ENCODE measurements around the gene GPR152. TPM values are rescaled to one million over a fixed set of nuclear protein-coding genes. Genes with fewer than 3 reads are reported as not detected.

The GPR152 gene
- total RNA-seq, 1 experiment from 2014 or later, result not detected

DNA sequence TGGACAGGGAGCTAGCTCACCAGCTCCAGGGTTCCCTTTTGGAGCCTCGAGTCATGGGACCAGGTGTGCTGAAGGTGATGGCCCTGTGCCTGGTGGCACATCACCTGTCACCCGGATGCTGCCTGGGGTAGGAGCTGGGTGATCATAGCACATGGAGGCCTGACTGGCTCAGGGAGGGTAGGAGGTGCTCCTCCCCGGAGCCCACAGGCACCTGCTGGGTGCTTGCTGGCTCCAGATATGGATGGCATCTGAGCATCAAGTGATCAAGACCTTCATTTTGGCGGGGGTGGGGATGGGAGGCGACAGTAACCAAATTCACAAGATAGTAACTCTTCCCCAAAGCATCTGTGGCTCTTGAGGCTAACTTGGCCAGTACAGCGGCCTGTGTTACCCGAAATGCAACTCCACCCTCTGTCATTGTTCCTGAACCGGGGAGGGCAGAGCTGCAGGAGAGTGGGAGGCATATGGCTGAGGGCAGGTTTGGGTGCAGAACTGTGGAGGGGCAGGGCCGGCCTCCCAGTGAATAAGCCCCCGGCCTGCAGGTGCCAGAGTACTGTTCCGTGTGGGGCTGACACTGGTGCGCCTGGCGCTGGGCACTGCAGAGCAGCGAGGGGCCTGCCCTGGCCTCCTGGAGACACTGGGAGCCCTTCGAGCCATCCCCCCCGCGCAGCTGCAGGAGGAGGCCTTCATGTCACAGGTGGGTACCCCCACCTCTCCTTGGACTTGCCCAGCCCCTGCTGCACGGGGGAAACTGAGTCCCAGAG, 43.9 kb downstream of the GPR152 start:
- DNase-seq, result no peak
- BruUV-seq (replicated peaks), result no TSS peak
- Mint-ChIP-seq H3K27ac (ENCODE audit: unreplicated experiment) (no peak overlapping the region), H3K36me3 (ENCODE audit: insufficient read depth, unreplicated experiment) (peaks cover 10% of the 10 kb centered on the region), H3K27me3 (ENCODE audit: unreplicated experiment) (peaks cover 35% of the 10 kb centered on the region), H3K4me3 (ENCODE audit: low read depth, unreplicated experiment) (no peak overlapping the region), H3K4me1 (ENCODE audit: low read depth, unreplicated experiment) (no peaks in the 10 kb centered on the region), H3K9me3 (ENCODE audit: low read depth, unreplicated experiment) (no peaks in the 10 kb centered on the region)
- intact Hi-C loops (cut with micrococcal nuclease; ENCODE audit: unreplicated experiment), result no loop called here
- TF ChIP-seq, protein P1, sequence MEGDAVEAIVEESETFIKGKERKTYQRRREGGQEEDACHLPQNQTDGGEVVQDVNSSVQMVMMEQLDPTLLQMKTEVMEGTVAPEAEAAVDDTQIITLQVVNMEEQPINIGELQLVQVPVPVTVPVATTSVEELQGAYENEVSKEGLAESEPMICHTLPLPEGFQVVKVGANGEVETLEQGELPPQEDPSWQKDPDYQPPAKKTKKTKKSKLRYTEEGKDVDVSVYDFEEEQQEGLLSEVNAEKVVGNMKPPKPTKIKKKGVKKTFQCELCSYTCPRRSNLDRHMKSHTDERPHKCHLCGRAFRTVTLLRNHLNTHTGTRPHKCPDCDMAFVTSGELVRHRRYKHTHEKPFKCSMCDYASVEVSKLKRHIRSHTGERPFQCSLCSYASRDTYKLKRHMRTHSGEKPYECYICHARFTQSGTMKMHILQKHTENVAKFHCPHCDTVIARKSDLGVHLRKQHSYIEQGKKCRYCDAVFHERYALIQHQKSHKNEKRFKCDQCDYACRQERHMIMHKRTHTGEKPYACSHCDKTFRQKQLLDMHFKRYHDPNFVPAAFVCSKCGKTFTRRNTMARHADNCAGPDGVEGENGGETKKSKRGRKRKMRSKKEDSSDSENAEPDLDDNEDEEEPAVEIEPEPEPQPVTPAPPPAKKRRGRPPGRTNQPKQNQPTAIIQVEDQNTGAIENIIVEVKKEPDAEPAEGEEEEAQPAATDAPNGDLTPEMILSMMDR (IDR thresholded peaks at IDR 0.05; ENCODE audit: unreplicated experiment), result no peak
- CTCF ChIA-PET, result no interaction called here

DNA sequence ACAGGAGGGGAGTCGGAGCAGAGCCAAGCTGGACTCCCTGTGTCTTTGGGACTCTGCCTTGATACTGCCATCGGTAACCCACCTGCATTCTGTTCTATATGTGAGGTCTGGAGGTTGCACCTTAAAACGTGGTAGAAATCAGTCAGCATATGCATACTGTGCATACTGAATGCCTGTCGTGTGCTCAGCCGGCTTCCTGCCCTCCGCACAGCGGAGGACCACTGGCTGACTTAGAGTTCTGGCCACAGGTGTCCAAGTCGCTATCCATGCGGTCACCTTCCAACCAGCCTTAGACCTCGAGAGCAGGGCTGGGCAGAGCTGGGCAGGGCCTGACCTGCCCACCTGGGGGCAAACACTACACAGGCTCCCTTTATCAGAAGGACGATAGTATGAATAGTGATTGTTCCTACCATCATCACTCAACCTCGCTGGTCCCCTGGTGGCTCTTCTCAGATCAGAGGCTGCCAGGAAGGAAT, 44.8 kb downstream of the GPR152 start:
- Mint-ChIP-seq H3K4me3 (ENCODE audit: low read depth, unreplicated experiment) (no peak overlapping the region), H3K36me3 (ENCODE audit: insufficient read depth, unreplicated experiment) (peaks cover 10% of the 10 kb centered on the region), H3K27ac (ENCODE audit: unreplicated experiment) (no peak overlapping the region), H3K9me3 (ENCODE audit: low read depth, unreplicated experiment) (no peaks in the 10 kb centered on the region), H3K27me3 (ENCODE audit: unreplicated experiment) (peaks cover 26% of the 10 kb centered on the region), H3K4me1 (ENCODE audit: low read depth, unreplicated experiment) (no peaks in the 10 kb centered on the region)
- TF ChIP-seq, protein P1 (IDR thresholded peaks at IDR 0.05; ENCODE audit: unreplicated experiment), result no peak
- CTCF ChIA-PET, result no interaction called here
- intact Hi-C loops (cut with micrococcal nuclease; ENCODE audit: unreplicated experiment), result no loop called here
- BruUV-seq (replicated peaks), result no TSS peak
- DNase-seq, result no peak

DNA sequence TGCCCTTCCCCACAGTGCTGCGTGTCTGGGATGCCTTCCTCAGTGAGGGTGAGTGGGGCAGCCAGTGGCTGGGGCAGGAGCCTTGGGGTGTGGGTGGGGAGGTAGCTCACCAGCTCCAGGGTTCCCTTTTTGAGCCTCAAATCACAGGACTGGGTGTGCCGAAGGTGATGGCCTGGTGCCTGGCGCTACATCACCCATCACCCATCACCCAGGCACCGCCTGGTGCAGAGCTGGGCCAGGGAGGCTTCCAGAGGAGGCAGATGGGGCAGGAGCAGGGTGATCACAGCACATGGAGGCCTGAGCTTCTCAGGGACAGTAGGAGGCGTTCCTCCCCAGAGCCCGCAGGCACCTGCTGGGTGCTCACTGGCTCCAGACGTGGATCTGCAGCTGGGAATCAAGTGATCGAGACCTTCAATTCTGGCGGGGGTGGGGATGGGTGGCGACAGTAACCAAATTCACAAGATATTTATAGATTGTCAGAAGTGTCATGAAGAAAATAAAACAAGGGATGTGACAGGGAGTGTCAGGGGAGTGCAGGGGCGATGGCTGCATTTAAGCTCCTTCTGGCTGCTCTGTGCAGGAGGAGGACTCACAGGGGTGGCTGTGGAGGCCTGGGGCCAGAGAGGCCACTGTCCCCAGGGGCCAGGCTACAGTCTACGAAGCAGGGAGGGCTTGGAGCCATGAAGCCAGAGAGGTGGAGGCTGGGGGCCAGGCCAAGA, 45.4 kb downstream of the GPR152 start:
- intact Hi-C loops (cut with micrococcal nuclease; ENCODE audit: unreplicated experiment), result no loop called here
- H3K4me1 Mint-ChIP-seq (ENCODE audit: low read depth, unreplicated experiment), result no peaks in the 10 kb centered on the region
- CTCF ChIA-PET, result no interaction called here

DNA sequence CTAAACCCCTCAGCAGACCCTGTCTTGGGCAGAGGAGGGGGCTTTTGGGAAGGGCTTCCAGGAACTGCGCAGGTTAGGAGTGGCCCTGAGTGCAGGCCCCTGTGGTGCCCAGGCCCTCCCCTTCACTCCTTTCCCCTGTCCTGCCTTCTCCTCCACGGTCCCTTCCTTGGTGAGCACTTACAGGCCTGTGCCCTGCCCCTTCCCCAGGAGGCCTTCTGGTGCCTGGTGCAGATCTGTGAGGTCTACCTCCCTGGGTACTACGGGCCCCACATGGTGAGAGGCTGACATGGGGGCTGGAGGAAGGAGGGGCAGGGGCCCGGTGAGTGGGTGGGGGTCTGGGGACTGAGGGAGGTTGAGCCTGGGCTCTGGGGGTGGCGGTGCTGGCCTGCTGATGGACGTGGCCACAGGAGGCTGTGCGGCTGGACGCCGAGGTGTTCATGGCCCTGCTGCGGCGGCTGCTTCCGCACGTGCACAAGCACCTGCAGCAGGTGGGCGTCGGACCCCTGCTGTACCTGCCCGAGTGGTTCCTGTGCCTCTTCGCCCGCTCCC, 46.0 kb downstream of the GPR152 start:
- H3K9me3 Mint-ChIP-seq (ENCODE audit: low read depth, unreplicated experiment), result no peaks in the 10 kb centered on the region
- CTCF ChIA-PET, result no interaction called here
- BruUV-seq (replicated peaks), result no TSS peak

More for the DNA sequence above, 45.4 kb downstream of the GPR152 start:
- Mint-ChIP-seq H3K4me3 (ENCODE audit: low read depth, unreplicated experiment) (no peak overlapping the region), H3K27ac (ENCODE audit: unreplicated experiment) (no peak overlapping the region), H3K27me3 (ENCODE audit: unreplicated experiment) (peaks cover 20% of the 10 kb centered on the region), H3K9me3 (ENCODE audit: low read depth, unreplicated experiment) (no peaks in the 10 kb centered on the region), H3K36me3 (ENCODE audit: insufficient read depth, unreplicated experiment) (peaks cover 10% of the 10 kb centered on the region)
- BruUV-seq (replicated peaks), result no TSS peak
- DNase-seq, result no peak
- TF ChIP-seq, protein P1 (IDR thresholded peaks at IDR 0.05; ENCODE audit: unreplicated experiment), result no peak

More for the DNA sequence above, 46.0 kb downstream of the GPR152 start:
- H3K27me3 Mint-ChIP-seq (ENCODE audit: unreplicated experiment), result peaks cover 14% of the 10 kb centered on the region
- peaks cover 10% of the 10 kb centered on the region for H3K36me3 Mint-ChIP-seq (ENCODE audit: insufficient read depth, unreplicated experiment)
- no peak overlapping the region for H3K27ac Mint-ChIP-seq (ENCODE audit: unreplicated experiment)
- DNase-seq, result no peak
- intact Hi-C loops (cut with micrococcal nuclease; ENCODE audit: unreplicated experiment), result no loop called here
- H3K4me1 Mint-ChIP-seq (ENCODE audit: low read depth, unreplicated experiment), result no peaks in the 10 kb centered on the region
- TF ChIP-seq, protein P1 (IDR thresholded peaks at IDR 0.05; ENCODE audit: unreplicated experiment), result no peak
- no peak overlapping the region for H3K4me3 Mint-ChIP-seq (ENCODE audit: low read depth, unreplicated experiment)
